ENCODE measurements around the gene SMIM41. TPM values are rescaled to one million over a fixed set of nuclear protein-coding genes. Genes with fewer than 3 reads are reported as not detected.

SMIM41 gene
- polyA plus RNA-seq (2011; rRNA removed) (not detected in 2 replicates), polyA plus RNA-seq (2017; fragmentation: RNase III; extraction: RNeasy Plus Mini Kit Qiagen cat#74134 plus additional on column Dnase treatment) (not detected in 3 replicates), polyA minus RNA-seq (2011; rRNA and poly(A)+ RNA removed) (not detected in 2 replicates)
- polyA plus RNA-seq (2012; cell fraction: cytosol; rRNA removed), result not detected in 2 replicates
- 0.06 and 0.10 TPM in 2 replicates for polyA plus RNA-seq (2012; cell fraction: nucleus; rRNA removed)

GRCh38 chr12:52079576-52080402, at the start of gene SMIM41:
Gene SMIM41, plus strand, starts transcription at chr12:52079704. Its CDS starts 76 bp downstream, at chr12:52079780.
- POLR2A ChIA-PET, result interaction anchor here (0.6 kb wide), 1 partner anchor 10 kb away, joined by 3 read pairs; the partner anchor contains the start of gene ATG101
- FAIRE-seq (no peak), DNase-seq (ENCODE audit: low read depth in 1 of 2, low spot score in 1 of 2) (no peak)

GRCh38 chr12:52032446-52032803, 47.1 kb upstream of the SMIM41 start:
- POLR2A ChIA-PET, result interaction anchor here (0.5 to 2.5 kb wide), 8 partner anchors 9 to 88 kb away, joined by 3 to 37 read pairs (median 6); partner anchors contain the start of genes ATG101 and NR4A1
- CTCF ChIA-PET, result interaction anchor here (1.2 to 41.8 kb wide), 9 partner anchors 6 to 111 kb away, joined by 4 to 1730 read pairs (median 7); partner anchors contain the start of genes ATG101, NR4A1, SMIM41 and TAMALIN
- Histone ChIP-seq H3K27ac (peak overlapping the region; percentile 9 to 44; a peak in 2 of 6 replicates), H3K4me3 (peak overlapping the region; percentile 32), H3K4me1 (peaks cover 28% of the 10 kb centered on the region), H3K9me3 (no peaks in the 10 kb centered on the region), H3K4me2 (peak overlapping the region; percentile 76)
- TF ChIP-seq FOSB (CRISPR knock-in tag; IDR thresholded peaks at IDR 0.05) (0 out of 2 replicates have a peak, but pooled peaks have one; percentile 13), PBX3 (IDR thresholded peaks at IDR 0.05) (no peak)
- FAIRE-seq, result no peak
- ATAC-seq, result peak; percentile 13 to 22; a peak in 1 of 6 replicates
- 31% methylated on average over 5 of the region's 5 CpGs for WGBS (ENCODE audit: missing lambda C conversion rate)
- no peak for DNase-seq (ENCODE audit: low read depth in 1 of 2, low spot score in 1 of 2)

More at GRCh38 chr12:52079576-52080402, at the start of gene SMIM41:
- TF ChIP-seq NPAS2 (CRISPR knock-in tag; IDR thresholded peaks at IDR 0.05; ENCODE audit: borderline replicate concordance) (no peak), RARB (CRISPR knock-in tag; IDR thresholded peaks at IDR 0.05) (no peak), SREBF2 (IDR thresholded peaks at IDR 0.05) (no peak), HMGXB4 (CRISPR knock-in tag; IDR thresholded peaks at IDR 0.05; ENCODE audit: borderline replicate concordance) (no peak), RAD21 (conservative IDR thresholded peaks at IDR 0.05 in 1 of 2, IDR thresholded peaks at IDR 0.05 in 1 of 2) (no peak), TP53 (CRISPR knock-in tag; IDR thresholded peaks at IDR 0.05) (no peak), CEBPB (IDR thresholded peaks at IDR 0.05) (no peak), RNF2 (IDR thresholded peaks at IDR 0.05; ENCODE audit: borderline replicate concordance, low read depth) (no peak)
- Histone ChIP-seq H3K4me2 (no peak within 1 kb of the TSS), H3K4me3 (no peak within 1 kb of the TSS), H3K9me3 (no peaks in the 10 kb centered on the region), H3K4me1 (peaks cover 8% of the 10 kb centered on the region; the same call in 2 of the 3 replicates), H3K27ac (no peak within 1 kb of the TSS)
- WGBS (ENCODE audit: missing lambda C conversion rate), result 95% methylated on average over 78 of the region's 87 CpGs
- ATAC-seq, result no peak
- CTCF ChIA-PET, result interaction anchor here (0.7 to 42.5 kb wide), 8 partner anchors 2 to 1499 kb away, joined by 3 to 1730 read pairs (median 49); partner anchors contain the start of genes ATG101 and SMIM41

GRCh38 chr12:52032804-52033445, 46.6 kb upstream of the SMIM41 start:
- WGBS (ENCODE audit: missing lambda C conversion rate), result 17% methylated on average over 17 of the region's 48 CpGs
- DNase-seq (ENCODE audit: low read depth in 1 of 2, low spot score in 1 of 2) (peak; percentile 97), FAIRE-seq (no peak), ATAC-seq (peak; percentile 93 to 94)
- H3K4me1 ChIP-seq, result peaks cover 28% of the 10 kb centered on the region
- ChIA-PET CTCF (interaction anchor here (1.2 to 41.8 kb wide), 9 partner anchors 5 to 110 kb away, joined by 4 to 1730 read pairs (median 7); partner anchors contain the start of genes ATG101, NR4A1, SMIM41 and TAMALIN), POLR2A (interaction anchor here (0.8 to 2.5 kb wide), 7 partner anchors 10 to 37 kb away, joined by 3 to 37 read pairs (median 4); partner anchors contain the start of genes ATG101 and NR4A1)
- peak overlapping the region; percentile 65 to 77 for H3K27ac ChIP-seq
- no peaks in the 10 kb centered on the region for H3K9me3 ChIP-seq
- H3K4me3 ChIP-seq, result peak overlapping the region; percentile 32
- H3K4me2 ChIP-seq, result peak overlapping the region; percentile 76
- TF ChIP-seq CBX2 (IDR thresholded peaks at IDR 0.05; ENCODE audit: borderline replicate concordance, low read depth) (no peak), POLR2AphosphoS2 (conservative IDR thresholded peaks at IDR 0.05; ENCODE audit: low read length) (no peak), ATOH8 (CRISPR knock-in tag; IDR thresholded peaks at IDR 0.05; ENCODE audit: low read depth) (peak; percentile 55; the same call in 1 of the 2 replicates), RCOR1 (IDR thresholded peaks at IDR 0.05; ENCODE audit: low read depth, low read length) (no peak), HEYL (CRISPR knock-in tag; IDR thresholded peaks at IDR 0.05) (peak; percentile 84; the same call in 1 of the 2 replicates), RARB (CRISPR knock-in tag; IDR thresholded peaks at IDR 0.05) (no peak), GATA3 (IDR thresholded peaks at IDR 0.05; ENCODE audit: borderline replicate concordance) (no peak), CBX8 (IDR thresholded peaks at IDR 0.05) (no peak), HOXB13 (CRISPR knock-in tag; IDR thresholded peaks at IDR 0.05; ENCODE audit: low read depth) (peak; percentile 86; the same call in 1 of the 2 replicates), FOXS1 (CRISPR knock-in tag; IDR thresholded peaks at IDR 0.05) (0 out of 2 replicates have a peak, but pooled peaks have one; percentile 40), JUNB (IDR thresholded peaks at IDR 0.05) (no peak), EHF (CRISPR knock-in tag; IDR thresholded peaks at IDR 0.05) (peak; percentile 81), HOXB5 (CRISPR knock-in tag; IDR thresholded peaks at IDR 0.05) (peak; percentile 59; the same call in 1 of the 2 replicates), HES2 (IDR thresholded peaks at IDR 0.05) (no peak), MAZ (IDR thresholded peaks at IDR 0.05; ENCODE audit: borderline replicate concordance, low read depth, low read length) (no peak), TFCP2L1 (CRISPR knock-in tag; IDR thresholded peaks at IDR 0.05) (peak; percentile 53; the same call in 1 of the 2 replicates), MAX (IDR thresholded peaks at IDR 0.05) (no peak)
